Fibroblast of gingiva (primary cell): Measurements from ENCODE around the gene STRN.
A peak's percentile ranks its signal among the peaks of the same experiment; 100 is the strongest.
"Not testable (repeated sequence)": the region's sequence is repeated elsewhere in the genome, so short reads cannot be mapped to it uniquely, and the experiment has no call there.

Source experiments
- DNase-seq: peaks from one replicate; pipeline ENCODE4 v3.0.0-alpha.2; 2011; ENCODE audit warnings: low read depth

The STRN gene, protein sequence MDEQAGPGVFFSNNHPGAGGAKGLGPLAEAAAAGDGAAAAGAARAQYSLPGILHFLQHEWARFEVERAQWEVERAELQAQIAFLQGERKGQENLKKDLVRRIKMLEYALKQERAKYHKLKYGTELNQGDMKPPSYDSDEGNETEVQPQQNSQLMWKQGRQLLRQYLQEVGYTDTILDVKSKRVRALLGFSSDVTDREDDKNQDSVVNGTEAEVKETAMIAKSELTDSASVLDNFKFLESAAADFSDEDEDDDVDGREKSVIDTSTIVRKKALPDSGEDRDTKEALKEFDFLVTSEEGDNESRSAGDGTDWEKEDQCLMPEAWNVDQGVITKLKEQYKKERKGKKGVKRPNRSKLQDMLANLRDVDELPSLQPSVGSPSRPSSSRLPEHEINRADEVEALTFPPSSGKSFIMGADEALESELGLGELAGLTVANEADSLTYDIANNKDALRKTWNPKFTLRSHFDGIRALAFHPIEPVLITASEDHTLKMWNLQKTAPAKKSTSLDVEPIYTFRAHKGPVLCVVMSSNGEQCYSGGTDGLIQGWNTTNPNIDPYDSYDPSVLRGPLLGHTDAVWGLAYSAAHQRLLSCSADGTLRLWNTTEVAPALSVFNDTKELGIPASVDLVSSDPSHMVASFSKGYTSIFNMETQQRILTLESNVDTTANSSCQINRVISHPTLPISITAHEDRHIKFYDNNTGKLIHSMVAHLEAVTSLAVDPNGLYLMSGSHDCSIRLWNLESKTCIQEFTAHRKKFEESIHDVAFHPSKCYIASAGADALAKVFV

GRCh38 chr2:36966370-36967235 is at the start of gene STRN:
TSS of gene STRN (minus strand) at chr2:36966536. CDS start at chr2:36966463, 73 bp downstream.
- DNase-seq = peak; percentile 96

DNA sequence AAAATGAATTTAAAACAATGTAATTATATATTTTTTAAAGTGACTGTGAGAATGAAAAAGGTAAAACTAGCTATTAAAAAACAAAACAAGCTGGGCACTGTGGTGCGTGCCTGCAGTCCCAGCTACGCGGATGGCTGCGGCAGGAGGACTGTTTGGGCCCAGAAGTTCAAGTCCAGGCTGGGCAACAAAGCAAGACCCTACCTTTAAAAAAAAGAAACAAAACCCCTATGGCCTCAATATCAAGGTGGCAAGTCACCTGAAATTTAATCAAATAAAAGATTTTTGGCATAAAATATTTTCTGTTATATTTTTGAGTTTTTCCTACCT is 46.9 kb upstream of the STRN start:
- DNase-seq = no peak

DNA sequence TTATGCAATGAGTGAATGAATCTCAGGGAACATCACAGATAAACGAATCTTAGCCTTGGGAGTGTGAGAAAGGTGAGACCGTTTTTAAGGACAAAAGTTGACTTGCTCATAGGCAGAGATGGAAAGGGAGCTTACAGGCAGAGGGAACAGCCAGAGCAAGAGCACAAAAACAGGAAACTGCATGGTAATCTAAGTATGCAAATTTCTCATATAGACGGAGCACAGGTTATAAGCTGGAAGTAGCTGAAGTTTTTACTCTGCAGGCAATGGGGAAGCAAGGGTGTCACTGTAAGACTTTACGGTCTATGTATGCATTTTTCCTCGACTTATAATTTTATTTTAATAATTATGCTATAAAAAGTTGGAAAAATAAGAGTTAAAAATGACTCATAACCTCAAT is 44.8 kb upstream of the STRN start:
- DNase-seq = no peak

DNA sequence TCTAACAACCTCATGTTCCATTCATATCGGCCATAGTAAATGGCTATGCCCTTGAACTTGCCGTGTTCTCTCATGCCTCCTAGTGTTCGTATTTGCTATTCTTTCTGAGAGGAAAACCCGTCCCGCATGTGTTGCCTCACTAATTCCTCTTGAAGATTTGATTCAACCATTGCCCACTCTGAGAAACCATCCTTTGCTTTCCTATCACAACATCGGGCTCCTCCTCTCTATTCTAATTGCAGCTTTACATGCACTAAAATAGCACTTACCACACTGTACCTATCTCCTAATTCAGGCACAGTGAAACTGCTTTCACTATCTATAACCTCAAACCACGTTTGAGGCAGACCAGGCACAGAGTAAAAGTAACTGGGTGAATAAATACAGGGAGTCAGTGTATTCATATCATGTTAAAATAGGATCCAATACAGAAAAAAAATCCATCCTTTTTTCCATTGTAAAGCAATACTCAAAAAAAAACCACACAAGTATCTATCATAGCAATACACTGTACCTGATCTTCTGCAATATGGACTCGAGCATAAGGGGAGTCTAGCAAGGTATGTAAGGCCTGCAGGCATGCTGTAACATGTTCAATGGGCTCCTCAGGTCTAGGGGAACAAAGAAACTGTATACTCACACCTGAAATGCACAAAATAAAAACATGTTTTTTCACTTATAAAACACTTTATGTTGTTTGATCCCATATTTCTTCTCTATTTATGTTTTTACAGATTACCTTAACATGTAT is 39.0 kb upstream of the STRN start:
- no peak for DNase-seq

GRCh38 chr2:37000988-37001556 is 34.7 kb upstream of the STRN start:
- DNase-seq = no peak

DNA sequence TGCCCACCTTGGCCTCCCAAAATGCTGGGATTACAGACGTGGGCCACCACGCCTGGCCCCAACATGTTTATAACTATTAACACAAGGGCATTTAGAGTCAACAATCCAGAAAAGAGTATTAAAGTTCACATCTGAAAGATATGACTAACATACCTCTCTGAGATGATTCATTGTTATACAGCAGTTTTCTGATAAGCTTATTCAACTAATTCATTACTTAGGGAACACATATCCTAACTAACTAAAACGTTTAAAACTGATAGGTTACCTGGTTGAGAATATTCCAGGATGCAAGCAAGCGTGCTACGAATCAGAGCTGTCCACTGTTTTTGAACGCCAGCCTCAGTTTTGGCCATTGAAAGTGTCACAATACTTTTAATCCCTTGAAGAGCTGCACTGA is 34.0 kb upstream of the STRN start:
- DNase-seq = no peak

DNA sequence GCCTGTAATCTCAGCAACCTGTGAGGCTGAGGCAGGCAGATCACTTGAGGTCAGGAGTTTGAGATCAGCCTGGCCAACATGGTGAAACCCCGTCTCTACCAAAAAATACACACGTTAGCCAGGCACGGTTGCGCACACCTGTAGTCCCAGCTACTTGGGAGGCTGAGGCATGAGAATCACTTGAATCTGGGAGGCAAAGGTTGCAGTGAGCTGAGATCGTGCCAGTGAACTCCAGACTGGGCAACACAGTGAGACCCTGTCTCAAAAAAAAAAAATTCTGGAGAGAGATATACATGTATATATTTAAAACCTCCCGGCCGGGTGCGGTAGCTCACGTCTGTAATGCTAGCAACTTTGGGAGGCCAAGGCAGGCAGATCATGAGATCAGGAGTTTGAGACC is 33.1 kb upstream of the STRN start:
- not testable (repeated sequence) for DNase-seq

- peak; percentile 64 for DNase-seq
Observed at GRCh38 chr2:36993841-36994620, 27.7 kb upstream of the STRN start.

- no peak for DNase-seq
Observed at GRCh38 chr2:36988008-36988407, 21.7 kb upstream of the STRN start.

GRCh38 chr2:36982467-36982866 is 16.1 kb upstream of the STRN start:
- DNase-seq = no peak

DNA sequence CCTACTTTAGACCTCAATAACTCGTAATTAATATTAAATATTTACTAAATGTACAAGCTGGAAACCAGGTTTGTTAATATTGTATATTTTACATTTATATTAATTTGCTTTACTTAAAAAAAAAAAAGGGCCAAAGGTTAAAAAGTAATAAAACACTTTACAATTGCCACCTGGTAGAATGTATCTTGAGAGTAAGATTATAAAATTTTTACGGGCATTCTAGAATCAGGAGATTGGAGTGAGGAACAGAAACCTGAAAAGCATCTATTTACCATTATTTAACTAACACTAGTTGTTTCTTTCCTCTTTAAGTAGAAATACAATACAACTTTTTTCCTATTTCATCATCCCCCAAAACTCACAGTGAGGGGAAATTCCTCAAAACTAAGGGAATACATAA is 15.6 kb upstream of the STRN start:
- no peak for DNase-seq

DNA sequence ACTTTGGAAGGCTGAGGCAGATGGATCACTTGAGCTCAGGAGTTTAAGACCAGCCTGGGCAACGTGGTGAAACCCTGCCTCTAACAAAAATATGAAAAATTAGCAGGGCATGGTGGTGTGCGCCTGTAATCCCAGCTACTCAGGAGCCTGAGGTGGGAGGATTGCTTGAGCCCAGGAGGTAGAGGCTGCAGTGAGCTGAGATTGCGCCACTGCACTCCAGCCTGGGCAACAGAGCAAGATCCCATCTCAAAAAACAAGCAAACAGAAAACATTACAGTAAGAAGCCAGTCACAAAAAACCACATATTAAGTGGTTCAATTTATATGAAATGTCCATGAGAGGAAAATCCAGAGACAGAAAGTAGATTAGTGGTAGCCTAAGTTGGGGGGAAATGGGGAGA is 12.7 kb upstream of the STRN start:
- not testable (repeated sequence) for DNase-seq

- no peak for DNase-seq
Observed at GRCh38 chr2:36976065-36976464, 9.7 kb upstream of the STRN start.

DNA sequence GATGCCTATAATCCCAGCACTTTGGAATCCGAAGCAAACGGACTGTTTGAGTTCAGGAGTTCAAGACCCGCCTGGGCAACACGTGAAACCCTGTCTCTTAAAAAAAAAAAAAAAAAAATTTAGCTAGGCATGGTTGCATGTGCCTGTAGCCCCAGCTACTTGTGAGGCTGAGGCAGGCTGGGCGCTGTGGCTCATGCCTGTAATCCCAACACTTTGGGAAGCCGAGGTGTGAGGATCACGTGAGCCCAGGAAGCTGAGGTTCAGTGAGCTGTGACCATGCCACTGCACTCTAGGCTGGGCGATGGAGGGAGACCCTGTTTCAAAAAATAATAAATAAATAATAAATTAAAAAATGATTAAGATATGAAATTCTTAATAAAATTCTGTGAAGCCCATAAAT is 9.0 kb upstream of the STRN start:
- no peak for DNase-seq

GRCh38 chr2:36973320-36973719 is 7.0 kb upstream of the STRN start:
- no peak for DNase-seq

DNA sequence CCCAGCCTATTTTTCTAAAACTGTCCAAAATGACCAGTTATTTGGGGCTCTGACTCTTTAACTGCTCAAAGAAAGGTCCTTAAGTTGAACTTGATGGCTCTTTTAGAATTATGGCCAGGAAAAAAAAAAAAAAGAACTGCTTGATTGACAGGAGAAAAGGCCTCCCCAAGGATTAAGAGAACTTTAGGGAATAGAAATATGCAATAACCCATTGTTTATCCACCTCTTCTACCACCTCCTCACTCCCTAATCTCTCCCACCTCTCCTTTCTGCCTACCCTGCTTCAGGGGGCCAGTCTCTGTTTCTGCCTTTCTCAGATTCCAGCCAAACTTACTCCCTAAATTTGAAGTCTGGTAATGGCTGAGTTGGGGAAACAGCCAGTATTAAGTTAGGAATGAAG is 5.7 kb upstream of the STRN start:
- DNase-seq = no peak

DNA sequence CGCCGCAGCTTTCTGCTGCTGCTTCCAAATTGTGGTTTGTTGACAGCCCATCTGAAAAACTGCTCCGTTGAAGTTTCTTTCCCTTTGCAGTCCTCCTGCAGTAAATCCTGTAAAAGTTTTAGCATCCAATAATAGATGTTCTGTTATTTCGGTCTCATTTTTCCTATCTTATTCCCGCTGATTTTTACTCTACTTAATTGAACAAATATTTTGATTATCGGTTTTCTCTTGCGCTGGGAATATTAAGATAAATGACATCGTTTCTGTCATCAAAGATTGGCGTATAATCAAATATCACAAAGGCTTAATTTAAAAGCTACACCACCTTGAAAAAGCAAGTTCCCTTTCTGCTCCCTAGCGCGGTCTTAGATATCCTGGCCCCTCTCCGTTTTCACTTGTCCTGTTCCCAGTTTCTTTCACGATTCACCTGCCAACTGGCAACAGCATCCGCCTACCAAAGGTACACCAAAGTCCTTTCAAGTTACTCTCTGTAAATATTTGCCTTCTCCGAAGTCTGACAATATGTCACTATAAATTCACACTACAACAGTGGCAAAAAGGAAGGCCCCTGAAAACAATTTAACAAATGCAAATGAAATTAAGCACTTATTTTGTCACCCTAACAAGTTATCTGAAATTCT is 1.0 kb upstream of the STRN start:
- no peak for DNase-seq

- no peak for DNase-seq
Observed at GRCh38 chr2:36965751-36966369, 476 bp downstream of the STRN start.

DNA sequence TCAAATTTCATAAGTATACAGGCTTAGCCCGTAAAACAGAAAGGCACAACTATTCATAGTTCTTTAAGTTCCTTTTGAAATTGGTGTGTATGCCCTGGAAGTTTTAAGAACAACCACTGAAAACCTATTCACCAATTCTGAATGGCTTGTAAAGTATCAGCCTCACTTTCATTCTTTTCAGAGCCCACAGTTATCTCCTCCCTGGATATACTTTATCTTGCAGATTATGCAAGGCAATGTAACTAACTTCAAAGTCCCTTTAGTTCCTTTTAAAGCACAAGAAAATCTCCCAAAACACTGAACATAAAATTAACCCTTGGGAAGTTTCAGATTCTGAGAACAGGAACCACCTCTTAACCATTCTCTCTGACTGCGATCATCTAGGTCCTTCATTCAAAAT is 1.1 kb downstream of the STRN start:
- DNase-seq = no peak
